Esophagus squamous epithelium (tissue), 5 donors: Measurements from ENCODE around the gene DCAF6. TPM values are rescaled to one million over a fixed set of nuclear protein-coding genes. Genes with fewer than 3 reads are reported as not detected.
"Not testable (repeated sequence)": the region's sequence is repeated elsewhere in the genome, so short reads cannot be mapped to it uniquely, and the experiment has no call there.

Source experiments
- DNase-seq: peaks from one replicate; lab custom pipeline; 2025; lab: John Stamatoyannopoulos, UW
- H3K27ac ChIP-seq, 4 donors: fragments of 200-600 bp; sonication (generic); one replicate each; pipeline ENCODE4 v1.5.1; 2016 to 2019; ENCODE audit warnings: mild to moderate bottlenecking in 1 of 4
- H3K27me3 ChIP-seq, 4 donors: fragments of 200-600 bp; sonication (generic); 1 replicate in 3 of 4; 2 replicates in 1 of 4; pipeline versions ENCODE4 v1.5.1 to v1.6.0; 2017 to 2021; ENCODE audit warnings: antibody characterized with exemption in 1 of 4
- H3K36me3 ChIP-seq, 3 donors: fragments of 200-600 bp; sonication (generic); one replicate each; pipeline ENCODE4 v1.5.1; 2016 to 2019
- H3K4me1 ChIP-seq, 3 donors: fragments of 200-600 bp; sonication (generic); one replicate each; pipeline ENCODE4 v1.5.1; 2017 to 2019
- H3K4me3 ChIP-seq, 4 donors: fragments of 200-600 bp; sonication (generic); 1 replicate in 3 of 4; 2 replicates in 1 of 4; pipeline ENCODE4 v1.5.1; 2016 to 2019; ENCODE audit warnings: mild to moderate bottlenecking in 2 of 4, moderate library complexity in 1 of 4
- H3K9me3 ChIP-seq, 3 donors: fragments of 200-600 bp; sonication (generic); one replicate each; pipeline ENCODE4 v1.5.1; 2016 to 2019
- POLR2A ChIP-seq, 4 donors: fragments of 450-650 bp; IDR thresholded peaks; one replicate each; pipeline ENCODE4 v1.6.1; 2017; ENCODE audit warnings: antibody characterized with exemption in 4 of 4, mild to moderate bottlenecking in 4 of 4, moderate library complexity in 3 of 4
- WGBS, 2 donors: methylation state at CpG; one replicate each; pipeline ENCODE4 v1.1.5; 2018; 5-methylcytosine and 5-hydroxymethylcytosine counted together
- intact Hi-C: fragments of 100-400 bp; cut with DNase I; formaldehyde crosslinking; loops from one replicate; pipeline ENCODE4 v1.15.0; 2022
- total RNA-seq, 4 donors: library from RNA; depleted of rRNA; stranded (reverse); fragments of >200 nt; gene quantifications; one replicate each; pipeline ENCODE4 v1.1.0, GENCODE V29; 2016
- TF ChIP-seq, protein P1 (sequence below), 6 experiments: fragments of 450-650 bp in 4 of 6; fragments of 200-600 bp in 2 of 6; sonication (generic) in 2 of 6; IDR thresholded peaks; one replicate each; pipeline ENCODE4 v1.5.1; 2016 to 2019; ENCODE audit warnings: antibody characterized with exemption in 6 of 6, mild to moderate bottlenecking in 4 of 6, moderate library complexity in 4 of 6
- donor health status: DM: yes; HTN: yes; CAD: no.

The DCAF6 gene
- total RNA-seq, 4 donors from 2014 or later = 20.1 to 65.8 (median 44.5) TPM

DNA sequence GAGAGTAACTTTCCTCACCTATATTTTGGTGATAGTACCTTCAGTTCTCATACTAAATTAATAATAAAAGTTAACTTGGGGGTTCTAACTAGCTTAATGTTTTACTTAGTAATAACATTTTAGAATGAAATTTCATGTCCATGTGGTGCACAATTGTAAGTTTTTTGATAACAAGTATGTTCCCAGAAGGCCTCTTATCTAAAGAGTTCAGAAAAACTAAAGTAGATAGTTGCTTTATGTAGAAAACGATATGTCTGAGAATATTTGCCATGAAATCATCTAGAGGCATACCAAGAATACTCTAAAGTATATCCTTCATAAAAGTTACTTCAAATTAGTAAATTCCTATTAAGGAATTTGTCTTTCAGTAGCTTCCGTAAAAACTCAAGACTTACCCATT is 12.4 kb upstream of the DCAF6 start:
- DNase-seq = no peak
- Histone ChIP-seq H3K36me3 (peaks cover 0 to 10% (median 0%) of the 10 kb centered on the region in 3 donors), H3K4me1 (peaks cover 0 to 9% (median 3%) of the 10 kb centered on the region in 3 donors), H3K27me3 (no peaks in the 10 kb centered on the region), H3K9me3 (no peaks in the 10 kb centered on the region), H3K27ac (no peak overlapping the region), H3K4me3 (no peak overlapping the region)
- WGBS, 2 donors = 92 to 95% methylated on average over 2 of the region's 2 CpGs
- TF ChIP-seq, protein P1, sequence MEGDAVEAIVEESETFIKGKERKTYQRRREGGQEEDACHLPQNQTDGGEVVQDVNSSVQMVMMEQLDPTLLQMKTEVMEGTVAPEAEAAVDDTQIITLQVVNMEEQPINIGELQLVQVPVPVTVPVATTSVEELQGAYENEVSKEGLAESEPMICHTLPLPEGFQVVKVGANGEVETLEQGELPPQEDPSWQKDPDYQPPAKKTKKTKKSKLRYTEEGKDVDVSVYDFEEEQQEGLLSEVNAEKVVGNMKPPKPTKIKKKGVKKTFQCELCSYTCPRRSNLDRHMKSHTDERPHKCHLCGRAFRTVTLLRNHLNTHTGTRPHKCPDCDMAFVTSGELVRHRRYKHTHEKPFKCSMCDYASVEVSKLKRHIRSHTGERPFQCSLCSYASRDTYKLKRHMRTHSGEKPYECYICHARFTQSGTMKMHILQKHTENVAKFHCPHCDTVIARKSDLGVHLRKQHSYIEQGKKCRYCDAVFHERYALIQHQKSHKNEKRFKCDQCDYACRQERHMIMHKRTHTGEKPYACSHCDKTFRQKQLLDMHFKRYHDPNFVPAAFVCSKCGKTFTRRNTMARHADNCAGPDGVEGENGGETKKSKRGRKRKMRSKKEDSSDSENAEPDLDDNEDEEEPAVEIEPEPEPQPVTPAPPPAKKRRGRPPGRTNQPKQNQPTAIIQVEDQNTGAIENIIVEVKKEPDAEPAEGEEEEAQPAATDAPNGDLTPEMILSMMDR (IDR thresholded peaks at IDR 0.05) = no peak
- no peak for TF ChIP-seq POLR2A (IDR thresholded peaks at IDR 0.05)
- intact Hi-C loops = no loop called here

DNA sequence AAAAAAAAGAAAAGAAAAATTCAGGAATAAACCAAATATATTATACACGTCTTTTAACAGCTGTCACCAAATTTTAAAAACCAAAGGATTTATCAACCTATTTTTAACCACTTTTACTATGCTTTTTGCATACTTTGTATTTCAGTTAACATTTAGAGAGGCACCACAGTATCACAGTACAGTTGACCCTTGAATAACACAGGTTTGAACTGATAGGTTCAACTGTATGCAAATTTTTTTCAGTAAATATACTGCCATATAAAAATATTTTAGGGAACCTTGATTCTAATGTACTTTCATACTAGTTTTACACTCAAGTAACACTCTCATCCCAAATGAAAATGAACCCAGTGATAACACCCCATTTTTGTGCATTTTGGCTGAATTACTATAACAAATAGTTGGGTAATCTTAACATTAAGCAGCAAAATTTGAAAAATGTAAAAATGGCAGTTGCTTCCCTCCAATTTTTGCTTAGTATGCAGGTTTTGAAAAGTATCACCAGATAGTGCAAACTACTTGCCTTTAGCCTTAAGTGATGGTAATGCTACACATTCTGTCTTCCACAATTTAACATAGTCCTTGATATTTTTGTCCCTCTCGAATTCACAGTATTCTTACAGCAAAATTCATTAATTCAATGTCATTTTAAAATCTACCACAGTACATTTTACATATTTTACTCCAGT is 11.8 kb upstream of the DCAF6 start:
- no peak for DNase-seq
- 92 to 97% methylated on average over 2 of the region's 2 CpGs for WGBS, 2 donors
- no peaks in the 10 kb centered on the region for H3K9me3 ChIP-seq
- peaks cover 0 to 8% (median 0%) of the 10 kb centered on the region in 3 donors for H3K36me3 ChIP-seq
- H3K27me3 ChIP-seq = no peaks in the 10 kb centered on the region
- TF ChIP-seq, protein P1 (IDR thresholded peaks at IDR 0.05) = no peak
- TF ChIP-seq POLR2A (IDR thresholded peaks at IDR 0.05) = no peak
- H3K27ac ChIP-seq = no peak overlapping the region
- H3K4me1 ChIP-seq = peaks cover 0 to 9% (median 3%) of the 10 kb centered on the region in 3 donors
- intact Hi-C loops = no loop called here
- H3K4me3 ChIP-seq = no peak overlapping the region

DNA sequence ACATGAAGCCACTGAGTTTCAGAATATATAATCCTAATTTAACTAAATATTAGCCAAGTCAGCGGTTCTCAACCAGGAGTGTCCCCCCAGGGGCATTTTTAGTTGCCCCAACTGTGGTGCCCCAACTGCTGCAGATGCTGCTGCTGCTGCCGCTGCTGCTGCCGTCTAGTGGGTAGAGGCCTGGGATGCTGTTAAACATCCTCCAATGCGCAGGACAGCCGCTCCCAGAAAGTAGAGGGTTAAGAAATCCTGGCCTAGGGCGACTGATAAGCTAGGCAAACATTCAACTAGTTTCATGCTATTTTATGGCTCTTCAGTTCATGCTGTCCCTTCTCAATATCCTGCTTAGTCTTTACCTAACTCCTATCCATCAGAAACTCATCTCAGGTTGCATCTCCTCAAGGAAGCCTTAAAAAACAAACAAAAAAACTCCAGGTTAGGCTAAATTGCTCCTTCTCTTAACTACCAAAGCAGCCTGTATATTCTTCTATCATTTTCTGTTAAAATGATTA is 9.9 kb upstream of the DCAF6 start:
- Histone ChIP-seq H3K27ac (no peak overlapping the region), H3K9me3 (no peaks in the 10 kb centered on the region), H3K4me3 (no peak overlapping the region), H3K27me3 (no peaks in the 10 kb centered on the region), H3K36me3 (peaks cover 0 to 8% (median 0%) of the 10 kb centered on the region in 3 donors), H3K4me1 (peaks cover 0 to 9% (median 3%) of the 10 kb centered on the region in 3 donors)
- DNase-seq = no peak
- intact Hi-C loops = no loop called here
- 86 to 88% methylated on average over 6 of the region's 6 CpGs for WGBS, 2 donors
- no peak for TF ChIP-seq POLR2A (IDR thresholded peaks at IDR 0.05)
- TF ChIP-seq, protein P1 (IDR thresholded peaks at IDR 0.05) = no peak

DNA sequence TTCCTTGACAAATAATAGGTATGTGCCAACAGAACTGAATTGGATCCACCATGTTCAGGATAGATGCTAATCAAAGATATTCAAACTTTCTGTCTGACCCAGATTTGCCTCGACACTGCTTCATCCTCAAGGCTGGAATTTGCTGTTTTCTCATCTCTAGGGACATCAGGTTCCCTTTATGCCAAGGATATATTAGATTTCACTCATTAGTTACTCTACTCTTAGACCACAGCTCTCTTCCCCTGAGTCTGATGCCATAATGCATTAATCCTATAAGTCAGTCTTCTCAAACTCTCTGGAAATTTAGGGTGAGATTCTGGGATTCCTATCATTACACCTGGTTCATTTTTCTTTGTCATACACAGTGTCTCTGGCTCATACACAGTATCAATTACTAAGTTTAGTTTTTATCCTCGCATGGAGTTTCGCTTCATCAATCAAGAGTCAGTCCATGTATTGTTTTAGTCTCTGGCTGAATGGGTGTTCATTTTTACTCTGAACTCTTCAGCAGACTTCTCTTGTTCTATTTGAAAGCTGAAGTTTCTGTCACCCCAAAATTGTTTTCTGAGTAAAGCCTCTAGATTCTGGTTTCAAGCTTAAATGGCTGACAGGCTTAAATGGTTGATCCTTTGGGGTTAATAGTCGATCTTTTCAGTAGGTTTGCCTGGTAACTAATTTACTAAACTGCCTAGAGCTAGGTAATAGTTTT is 9.3 kb upstream of the DCAF6 start:
- Histone ChIP-seq H3K9me3 (no peaks in the 10 kb centered on the region), H3K4me3 (no peak overlapping the region), H3K27me3 (no peaks in the 10 kb centered on the region), H3K36me3 (peaks cover 0 to 8% (median 0%) of the 10 kb centered on the region in 3 donors), H3K4me1 (peaks cover 0 to 11% (median 2%) of the 10 kb centered on the region in 3 donors), H3K27ac (no peak overlapping the region)
- TF ChIP-seq, protein P1 (IDR thresholded peaks at IDR 0.05) = no peak
- no peak for TF ChIP-seq POLR2A (IDR thresholded peaks at IDR 0.05)
- WGBS, 2 donors = 80 to 85% methylated on average over 4 of the region's 4 CpGs
- DNase-seq = no peak
- intact Hi-C loops = no loop called here

DNA sequence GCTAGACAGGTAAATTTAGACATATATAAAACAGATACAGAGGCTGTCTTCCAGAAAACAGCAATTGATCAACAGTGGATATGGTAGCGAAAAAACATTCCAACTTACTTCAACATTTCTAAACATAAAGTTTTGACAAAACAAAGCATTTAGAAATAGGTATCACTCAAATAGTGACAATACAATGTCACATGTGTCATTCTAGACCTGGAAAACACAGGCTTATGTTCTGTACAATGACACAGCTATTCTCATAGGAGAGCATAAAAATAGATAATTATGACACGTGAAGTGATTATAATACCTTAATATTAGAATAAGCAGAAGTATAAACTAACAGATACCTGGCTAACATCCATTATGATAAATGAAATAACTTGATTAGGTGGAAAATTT is 8.0 kb upstream of the DCAF6 start:
- Histone ChIP-seq H3K4me3 (no peak overlapping the region), H3K27me3 (no peaks in the 10 kb centered on the region), H3K27ac (no peak overlapping the region), H3K4me1 (peaks cover 0 to 17% (median 3%) of the 10 kb centered on the region in 3 donors), H3K36me3 (peaks cover 0 to under 1% (median 0%) of the 10 kb centered on the region in 3 donors), H3K9me3 (no peaks in the 10 kb centered on the region)
- TF ChIP-seq, protein P1 (IDR thresholded peaks at IDR 0.05) = no peak
- TF ChIP-seq POLR2A (IDR thresholded peaks at IDR 0.05) = no peak
- intact Hi-C loops = no loop called here
- DNase-seq = no peak
- 92 to 93% methylated on average over 2 of the region's 2 CpGs for WGBS, 2 donors

DNA sequence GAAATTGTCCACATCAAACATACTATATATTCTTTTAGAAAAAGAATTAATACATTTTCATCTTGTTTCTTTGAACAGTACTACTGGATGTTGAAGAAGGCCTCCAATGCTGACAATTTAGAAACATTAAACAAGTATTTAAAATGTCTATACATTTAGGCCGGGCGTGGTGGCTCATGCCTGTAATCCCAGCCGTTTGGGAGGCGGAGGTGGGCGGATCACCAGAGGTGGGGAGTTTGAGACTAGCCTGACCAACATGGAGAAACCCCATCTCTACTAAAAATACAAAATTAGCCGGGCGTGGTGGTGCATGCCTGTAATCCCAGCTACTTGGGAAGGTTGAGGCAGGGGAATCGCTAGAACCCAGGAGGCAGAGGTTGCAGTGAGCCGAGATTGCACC is 7.6 kb upstream of the DCAF6 start:
- intact Hi-C loops, H3K4me3 ChIP-seq: not testable (repeated sequence)
- WGBS, 2 donors = 84 to 92% methylated on average over 9 of the region's 9 CpGs

More for the DNA sequence above, 7.6 kb upstream of the DCAF6 start:
- not testable (repeated sequence) for H3K27me3 ChIP-seq, H3K27ac ChIP-seq, H3K9me3 ChIP-seq, H3K36me3 ChIP-seq, DNase-seq
- peaks cover 0 to 22% (median 6%) of the 10 kb centered on the region in 3 donors for H3K4me1 ChIP-seq
